ENCODE data around the gene VWA1. TPM values are rescaled to one million over a fixed set of nuclear protein-coding genes. Genes with fewer than 3 reads are reported as not detected.

The VWA1 gene
- total and polyA plus RNA-seq, 2 experiments from 2014 or later = 7.2 to 31.5 TPM

- no peak overlapping the region for H2AFZ ChIP-seq
- peak; percentile 5 for ATAC-seq
Observed at GRCh38 chr1:1399872-1400575, 35.5 kb upstream of the VWA1 start.

GRCh38 chr1:1400576-1401456, 34.7 kb upstream of the VWA1 start:
- TF ChIP-seq POLR2AphosphoS5 (IDR thresholded peaks at IDR 0.05; ENCODE audit: low read depth) (peak; percentile 57), EZH2phosphoT487 (IDR thresholded peaks at IDR 0.05; ENCODE audit: unreplicated experiment) (no peak)
- Mint-ChIP-seq H3K9me3 (no peaks in the 10 kb centered on the region; the same call in 2 of the 3 replicates), H3K4me1 (peaks cover 32% of the 10 kb centered on the region), H3K27ac (no peak overlapping the region), H3K36me3 (ENCODE audit: low read depth) (peaks cover 80% of the 10 kb centered on the region), H3K27me3 (ENCODE audit: insufficient read depth, low read depth, poor library complexity) (peaks cover 28% of the 10 kb centered on the region), H3K4me3 (peak overlapping the region; percentile 96)
- DNase-seq (ENCODE audit: low spot score) (no peak), ATAC-seq (no peak)
- Histone ChIP-seq H4K20me1 (replicated peaks; ENCODE audit: insufficient read depth) (peaks cover 34% of the 10 kb centered on the region), H3K27ac (ENCODE audit: low read depth) (no peak overlapping the region), H3K4me1 (ENCODE audit: insufficient read depth) (peaks cover 16% of the 10 kb centered on the region; the same call in 1 of the 2 replicates), H3K9me2 (ENCODE audit: insufficient read depth) (no peaks in the 10 kb centered on the region), H3K4me2 (peak overlapping the region; percentile 95), H3F3A (replicated peaks; ENCODE audit: low read depth) (peaks cover 70% of the 10 kb centered on the region), H3K36me3 (ENCODE audit: insufficient read depth) (peaks cover 52% of the 10 kb centered on the region), H3K79me2 (replicated peaks; ENCODE audit: insufficient read depth) (peaks cover 55% of the 10 kb centered on the region), H3K27me3 (ENCODE audit: insufficient read depth) (no peaks in the 10 kb centered on the region), H2AFZ (no peak overlapping the region), H3K4me3 (peak overlapping the region; percentile 97; the same call in 1 of the 2 replicates)

More at GRCh38 chr1:1399872-1400575, 35.5 kb upstream of the VWA1 start:
- Histone ChIP-seq H3K79me2 (replicated peaks; ENCODE audit: insufficient read depth) (peaks cover 54% of the 10 kb centered on the region), H3K27ac (ENCODE audit: low read depth) (peak overlapping the region; percentile 87; the same call in 1 of the 2 replicates), H3K9me2 (ENCODE audit: insufficient read depth) (no peaks in the 10 kb centered on the region), H3K4me3 (peak overlapping the region; percentile 97), H4K20me1 (replicated peaks; ENCODE audit: insufficient read depth) (peaks cover 34% of the 10 kb centered on the region), H3K4me2 (peak overlapping the region; percentile 95), H3K4me1 (ENCODE audit: insufficient read depth) (peaks cover 14% of the 10 kb centered on the region; the same call in 1 of the 2 replicates), H3F3A (replicated peaks; ENCODE audit: low read depth) (peaks cover 66% of the 10 kb centered on the region), H3K27me3 (ENCODE audit: insufficient read depth) (no peaks in the 10 kb centered on the region), H3K36me3 (ENCODE audit: insufficient read depth) (peaks cover 51% of the 10 kb centered on the region)
- Mint-ChIP-seq H3K36me3 (ENCODE audit: low read depth) (peaks cover 80% of the 10 kb centered on the region), H3K4me3 (peak overlapping the region; percentile 96), H3K9me3 (no peaks in the 10 kb centered on the region; the same call in 2 of the 3 replicates), H3K4me1 (peaks cover 32% of the 10 kb centered on the region), H3K27me3 (ENCODE audit: insufficient read depth, low read depth, poor library complexity) (peaks cover 25% of the 10 kb centered on the region), H3K27ac (peak overlapping the region; percentile 85)
- no peak for TF ChIP-seq NANOG (IDR thresholded peaks at IDR 0.05; ENCODE audit: borderline replicate concordance)
- no peak for TF ChIP-seq POLR2AphosphoS5 (IDR thresholded peaks at IDR 0.05; ENCODE audit: low read depth)
- no peak for TF ChIP-seq JUNB (IDR thresholded peaks at IDR 0.05; ENCODE audit: unreplicated experiment)
- no peak for TF ChIP-seq EZH2phosphoT487 (IDR thresholded peaks at IDR 0.05; ENCODE audit: unreplicated experiment)
- no peak for TF ChIP-seq REST (IDR thresholded peaks at IDR 0.05; ENCODE audit: unreplicated experiment)
- DNase-seq (ENCODE audit: low spot score) = peak; percentile 44
